GM21737 (cell line): ENCODE measurements around the gene SMOC1.

ENCODE experiments used
- ATAC-seq: cut with Tn5 transposase; IDR thresholded peaks from one replicate; pipeline ENCODE4 v1.9.1; 2021; ENCODE audit warnings: mild to moderate bottlenecking, moderate library complexity; ENCODE audit not compliant: unreplicated experiment

The SMOC1 gene

GRCh38 chr14:69879175-69880043 lies at the start of gene SMOC1:
SMOC1 (plus strand) TSS chr14:69879416; CDS start chr14:69879679, 263 bp downstream.
- no peak for ATAC-seq

GRCh38 chr14:69838881-69839416 lies 40.3 kb upstream of the SMOC1 start:
- ATAC-seq, result no peak

- ATAC-seq, result no peak
These were observed 39.6 kb upstream of the SMOC1 start for GRCh38 chr14:69839661-69840060.

- ATAC-seq, result no peak
These were observed 37.6 kb upstream of the SMOC1 start for GRCh38 chr14:69841656-69842055.

- ATAC-seq, result no peak
These were observed 36.4 kb upstream of the SMOC1 start for GRCh38 chr14:69842686-69843420.

GRCh38 chr14:69844171-69844570 lies 35.0 kb upstream of the SMOC1 start:
- ATAC-seq, result no peak

GRCh38 chr14:69845050-69845581 lies 34.1 kb upstream of the SMOC1 start:
- ATAC-seq, result no peak

GRCh38 chr14:69845787-69846186 lies 33.4 kb upstream of the SMOC1 start:
- no peak for ATAC-seq

- no peak for ATAC-seq
These were observed 31.1 kb upstream of the SMOC1 start for GRCh38 chr14:69848156-69848555.

GRCh38 chr14:69848903-69849391 lies 30.3 kb upstream of the SMOC1 start:
- ATAC-seq, result no peak

GRCh38 chr14:69850086-69850735 lies 29.0 kb upstream of the SMOC1 start:
- ATAC-seq, result no peak

- no peak for ATAC-seq
These were observed 28.5 kb upstream of the SMOC1 start for GRCh38 chr14:69850736-69851112.

GRCh38 chr14:69852531-69853321 lies 26.5 kb upstream of the SMOC1 start:
- ATAC-seq, result no peak

- no peak for ATAC-seq
These were observed 25.4 kb upstream of the SMOC1 start for GRCh38 chr14:69853774-69854173.

- no peak for ATAC-seq
These were observed 24.6 kb upstream of the SMOC1 start for GRCh38 chr14:69854598-69854997.

GRCh38 chr14:69855180-69855832 lies 23.9 kb upstream of the SMOC1 start:
- ATAC-seq, result no peak

- ATAC-seq, result no peak
These were observed 20.4 kb upstream of the SMOC1 start for GRCh38 chr14:69858801-69859200.

GRCh38 chr14:69859591-69859990 lies 19.6 kb upstream of the SMOC1 start:
- ATAC-seq, result no peak

- no peak for ATAC-seq
These were observed 19.0 kb upstream of the SMOC1 start for GRCh38 chr14:69860221-69860620.
